Stomach (tissue), 4 donors: ENCODE results near the gene COLEC12.

ENCODE experiments used
- CTCF ChIP-seq, 7 experiments: fragments of 450-650 bp in 4 of 7; fragments of 200-600 bp in 3 of 7; sonication (generic) in 3 of 7; IDR thresholded peaks; one replicate each; pipeline ENCODE4 v1.5.1; 2016 to 2019; ENCODE audit warnings: antibody characterized with exemption in 7 of 7, control low read depth in 2 of 7, mild to moderate bottlenecking in 1 of 7
- EP300 ChIP-seq: sonication (generic); formaldehyde crosslinking; IDR thresholded peaks from one replicate; pipeline ENCODE4 v1.6.1; 2017; ENCODE audit warnings: antibody characterized with exemption
- POLR2A ChIP-seq, 4 donors: fragments of 450-650 bp; IDR thresholded peaks; one replicate each; pipeline ENCODE4 v1.6.1; 2016; ENCODE audit warnings: antibody characterized with exemption in 4 of 4, control low read depth in 2 of 4, mild to moderate bottlenecking in 1 of 4, moderate library complexity in 1 of 4

- TF ChIP-seq CTCF (IDR thresholded peaks at IDR 0.05) (no peak), POLR2A (IDR thresholded peaks at IDR 0.05) (no peak), EP300 (no peak)
These were observed 120.7 kb downstream of the COLEC12 start for GRCh38 chr18:379681-380330.
